ENCODE results near the gene SPSB1. TPM values are rescaled to one million over a fixed set of nuclear protein-coding genes. Genes with fewer than 3 reads are reported as not detected.

Gene SPSB1
- total RNA-seq, 1 donor from 2014 or later = 17.6 TPM

- peaks cover 39% of the 10 kb centered on the region for H3K4me1 ChIP-seq
- TF ChIP-seq CTCF (IDR thresholded peaks at IDR 0.05; ENCODE audit: borderline replicate concordance) = no peak
These were observed 51.9 kb downstream of the SPSB1 start for GRCh38 chr1:9344426-9345200.

DNA sequence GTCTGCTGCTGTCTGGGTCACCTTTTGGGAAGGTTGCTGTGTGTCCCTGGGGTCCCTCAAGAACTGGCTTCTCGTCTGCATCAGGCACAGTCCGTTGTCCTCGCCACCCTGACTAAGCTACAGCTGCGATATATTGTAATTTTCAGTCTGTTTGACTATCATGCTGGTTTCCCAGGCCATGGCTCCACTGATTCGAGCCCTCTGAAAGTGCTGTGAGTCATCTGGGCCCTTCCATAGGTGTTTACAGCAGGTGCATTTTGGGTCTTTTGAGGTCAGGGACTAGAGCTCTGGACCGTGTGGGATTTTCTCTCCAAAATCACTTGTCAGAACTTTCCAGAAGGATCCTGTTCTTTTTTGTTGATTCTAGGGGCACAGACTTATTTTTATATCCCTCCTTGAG lies 52.8 kb downstream of the SPSB1 start:
- Histone ChIP-seq H3K4me1 (peaks cover 39% of the 10 kb centered on the region), H3K27ac (replicated peaks) (no peak overlapping the region), H3K27me3 (ENCODE audit: low read depth) (no peaks in the 10 kb centered on the region), H3K9me3 (replicated peaks) (no peaks in the 10 kb centered on the region), H3K36me3 (no peaks in the 10 kb centered on the region), H3K4me3 (no peak overlapping the region)
- TF ChIP-seq CTCF (IDR thresholded peaks at IDR 0.05; ENCODE audit: borderline replicate concordance) = no peak
- DNase-seq = no peak
- intact Hi-C loops (cut with micrococcal nuclease) = no loop called here

More at GRCh38 chr1:9344426-9345200, 51.9 kb downstream of the SPSB1 start:
- Histone ChIP-seq H3K4me3 (no peak overlapping the region), H3K27ac (replicated peaks) (peak overlapping the region; percentile 27), H3K36me3 (no peaks in the 10 kb centered on the region), H3K9me3 (replicated peaks) (no peaks in the 10 kb centered on the region), H3K27me3 (ENCODE audit: low read depth) (no peaks in the 10 kb centered on the region)
- intact Hi-C loops (cut with micrococcal nuclease) = no loop called here
- DNase-seq = no peak

- H3K4me3 ChIP-seq = no peak overlapping the region
- H3K36me3 ChIP-seq = no peaks in the 10 kb centered on the region
- no peak for TF ChIP-seq CTCF (IDR thresholded peaks at IDR 0.05; ENCODE audit: borderline replicate concordance)
- H3K27me3 ChIP-seq (ENCODE audit: low read depth) = no peaks in the 10 kb centered on the region
- intact Hi-C loops (cut with micrococcal nuclease) = no loop called here
- no peaks in the 10 kb centered on the region for H3K9me3 ChIP-seq (replicated peaks)
- peaks cover 34% of the 10 kb centered on the region for H3K4me1 ChIP-seq
- DNase-seq = no peak
- H3K27ac ChIP-seq (replicated peaks) = no peak overlapping the region
These were observed 53.2 kb downstream of the SPSB1 start for GRCh38 chr1:9345922-9346321.

DNA sequence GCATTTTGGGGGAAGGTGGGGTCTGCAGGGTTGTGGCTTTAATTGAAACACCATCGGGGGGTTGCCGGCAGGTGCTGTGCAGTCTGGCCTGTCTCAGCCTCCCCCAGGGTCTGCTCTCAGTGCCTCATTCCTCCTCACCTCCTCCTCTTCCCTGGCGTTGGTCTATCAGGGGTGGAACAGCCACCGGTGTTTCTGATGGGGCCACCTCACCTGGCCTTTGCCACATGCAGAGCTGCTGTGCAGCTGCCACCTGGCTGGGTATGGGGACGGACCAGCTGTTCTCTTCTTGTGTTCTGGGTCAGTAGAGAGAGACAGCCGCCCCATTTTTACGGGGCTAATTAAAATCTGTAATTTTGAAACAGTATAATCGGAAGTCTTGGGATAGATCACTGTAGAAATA lies 53.9 kb downstream of the SPSB1 start:
- Histone ChIP-seq H3K4me3 (no peak overlapping the region), H3K27ac (replicated peaks) (no peak overlapping the region), H3K4me1 (peaks cover 30% of the 10 kb centered on the region), H3K36me3 (no peaks in the 10 kb centered on the region), H3K27me3 (ENCODE audit: low read depth) (no peaks in the 10 kb centered on the region), H3K9me3 (replicated peaks) (no peaks in the 10 kb centered on the region)
- no peak for DNase-seq
- no peak for TF ChIP-seq CTCF (IDR thresholded peaks at IDR 0.05; ENCODE audit: borderline replicate concordance)
- intact Hi-C loops (cut with micrococcal nuclease) = no loop called here

DNA sequence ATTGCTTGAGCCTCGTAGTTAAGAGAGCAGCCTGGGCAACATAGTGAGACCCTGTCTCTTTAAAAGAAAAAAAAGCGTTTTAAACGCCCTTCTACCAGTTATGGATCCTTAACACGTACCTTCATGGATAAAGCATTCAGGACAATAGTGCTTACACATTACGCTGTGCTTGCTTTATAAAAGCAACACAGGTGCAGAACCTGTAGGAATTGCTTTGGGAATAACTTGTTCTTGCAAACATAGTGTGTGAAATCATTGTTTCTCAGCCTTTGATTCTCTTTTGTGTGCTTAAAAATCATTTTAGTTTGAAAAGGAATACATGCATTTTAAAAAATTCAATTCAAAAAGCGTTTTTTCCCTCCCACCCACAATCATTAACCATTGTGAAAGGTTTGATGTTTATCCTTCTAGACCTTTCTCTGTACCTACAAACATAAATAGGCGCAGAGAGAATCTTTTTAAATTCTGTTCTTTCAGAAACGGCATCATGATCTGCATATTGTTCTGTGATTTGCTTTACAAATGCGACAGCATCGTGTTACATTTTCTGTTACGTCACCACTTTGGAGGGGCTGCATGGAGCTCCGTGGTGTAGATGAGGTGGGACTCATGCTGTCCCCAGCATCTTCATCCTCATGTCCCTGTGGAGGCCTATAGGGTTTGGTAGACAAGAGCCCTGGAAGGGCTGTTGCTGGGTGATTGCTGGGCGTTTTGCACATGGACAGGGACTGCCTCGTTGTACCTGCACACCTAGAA lies 54.6 kb downstream of the SPSB1 start:
- Histone ChIP-seq H3K27me3 (ENCODE audit: low read depth) (no peaks in the 10 kb centered on the region), H3K36me3 (no peaks in the 10 kb centered on the region), H3K9me3 (replicated peaks) (no peaks in the 10 kb centered on the region), H3K4me3 (no peak overlapping the region), H3K27ac (replicated peaks) (no peak overlapping the region), H3K4me1 (peaks cover 36% of the 10 kb centered on the region)
- no peak for TF ChIP-seq CTCF (IDR thresholded peaks at IDR 0.05; ENCODE audit: borderline replicate concordance)
- intact Hi-C loops (cut with micrococcal nuclease) = no loop called here
- DNase-seq = no peak
